HepG2 (cell line): ENCODE measurements around the gene ZNF556. TPM values are rescaled to one million over a fixed set of nuclear protein-coding genes. Genes with fewer than 3 reads are reported as not detected.
A peak's percentile ranks its signal among the peaks of the same experiment; 100 is the strongest.
"Not testable (repeated sequence)": the region's sequence is repeated elsewhere in the genome, so short reads cannot be mapped to it uniquely, and the experiment has no call there.

Experiments
- ATAC-seq: fragments of 200-7000 bp; cut with Tn5 transposase; 3 replicates; pipeline ENCODE4 v1.9.1; 2020; ENCODE audit warnings: mild to moderate bottlenecking, moderate library complexity
- BruUV-seq: library from RNA; stranded (reverse); fragments of 400-500 nt; replicated peaks from 2 replicates; lab custom pipeline; 2021; lab: Mats Ljungman, UMichigan
- CTCF ChIA-PET: fragments of 300-600 bp; formaldehyde crosslinking; extraction: SDS; loops from one replicate; lab custom pipeline; 2021; ENCODE audit warnings: low total read pairs, inconsistent platforms, low intra/inter-chr PET ratio; lab: Yijun Ruan, JAX
- POLR2A ChIA-PET: fragments of 350-600 bp; sonication (Branson Sonifier 250); formaldehyde crosslinking; loops from one replicate; lab custom pipeline; 2020; ENCODE audit warnings: antibody characterized with exemption, inconsistent platforms; lab: Yijun Ruan, JAX
- DNase-seq: peaks from one replicate; pipeline ENCODE4 v3.0.0-alpha.2; 2015; ENCODE audit warnings: low spot score
- FAIRE-seq: peaks from 3 replicates; lab custom pipeline; 2011; peaks lifted over from hg19 to GRCh38; lab: Jason Lieb, UNC
- H2AFZ ChIP-seq: one replicate; pipeline ENCODE4 v1.6.1; 2011; ENCODE audit warnings: low read length, inconsistent platforms
- H3K27ac ChIP-seq: fragments of 300-600 bp; 3 replicates; pipeline ENCODE4 v1.8.0; 2011; ENCODE audit warnings: mixed run types, mild to moderate bottlenecking, mixed read lengths, low read length, inconsistent platforms; ENCODE audit not compliant: insufficient read depth; ENCODE audit errors: extremely low read length
- H3K27me3 ChIP-seq, 2 experiments: fragments of 200-600 bp in 1 of 2; 2 replicates in 1 of 2; 3 replicates in 1 of 2; pipeline versions ENCODE4 v1.6.0 to v1.8.0; 2011; ENCODE audit warnings: low read length in 2 of 2, mild to moderate bottlenecking in 2 of 2, moderate library complexity in 2 of 2, inconsistent platforms in 1 of 2; ENCODE audit not compliant: insufficient read depth in 2 of 2, control insufficient read depth in 1 of 2
- H3K36me3 ChIP-seq, 2 experiments: fragments of 200-600 bp in 1 of 2; replicated peaks in 1 of 2; 2 replicates in 1 of 2; 3 replicates in 1 of 2; pipeline versions ENCODE4 v1.5.1 to v1.8.0; 2011; ENCODE audit warnings: low read length in 2 of 2, inconsistent platforms in 1 of 2; ENCODE audit not compliant: insufficient read depth in 2 of 2, control insufficient read depth in 1 of 2
- H3K4me1 ChIP-seq: 2 replicates; pipeline ENCODE4 v1.5.1; 2012; ENCODE audit warnings: low read length, inconsistent platforms; ENCODE audit not compliant: insufficient read depth
- H3K4me2 ChIP-seq: 2 replicates; pipeline ENCODE4 v1.6.0; 2011; ENCODE audit warnings: low read depth, low read length, inconsistent platforms
- H3K4me3 ChIP-seq, 3 experiments: fragments of 200-600 bp in 1 of 3; sonication (generic), shearing (Covaris generic) in 1 of 3; replicated peaks in 1 of 3; 2 replicates each; pipeline ENCODE4 v1.5.1; 2011 to 2016; ENCODE audit warnings: low read length in 3 of 3, inconsistent platforms in 2 of 3, low read depth in 2 of 3, mild to moderate bottlenecking in 2 of 3, control low read depth in 1 of 3, mixed read lengths in 1 of 3; ENCODE audit not compliant: insufficient read depth in 1 of 3
- H3K79me2 ChIP-seq: one replicate; pipeline ENCODE4 v1.6.1; 2011; ENCODE audit warnings: low read length, inconsistent platforms; ENCODE audit not compliant: insufficient read depth
- H3K9ac ChIP-seq: 2 replicates; pipeline ENCODE4 v1.6.0; 2011; ENCODE audit warnings: mild to moderate bottlenecking, low read depth, low read length, inconsistent platforms; ENCODE audit not compliant: insufficient read depth
- H3K9me3 ChIP-seq: 2 replicates; pipeline ENCODE4 v1.5.1; 2012; ENCODE audit warnings: mild to moderate bottlenecking, low read length
- H4K20me1 ChIP-seq: 2 replicates; pipeline ENCODE4 v1.6.0; 2011; ENCODE audit warnings: inconsistent platforms, mild to moderate bottlenecking, low read length, moderate library complexity; ENCODE audit not compliant: insufficient read depth
- CEBPB ChIP-seq: IDR thresholded peaks from 2 replicates; pipeline ENCODE4 v1.6.1; 2011; ENCODE audit warnings: low read depth, low read length, improper control_type of control experiment, borderline replicate concordance
- CEBPG ChIP-seq: IDR thresholded peaks from 2 replicates; pipeline ENCODE4 v1.6.1; 2016
- CREM ChIP-seq, 2 experiments: sonication (generic) in 1 of 2; formaldehyde crosslinking in 1 of 2; IDR thresholded peaks; 2 replicates each; pipeline versions ENCODE4 v1.4.0 to v1.6.1; 2016 to 2020; ENCODE audit warnings: antibody characterized with exemption in 1 of 2, mild to moderate bottlenecking in 1 of 2, missing genetic modification reagents in 1 of 2
- KDM5A ChIP-seq: fragments of 200-600 bp; sonication (generic); IDR thresholded peaks from 2 replicates; pipeline ENCODE4 v1.7.0; 2018; ENCODE audit warnings: antibody characterized with exemption, mild to moderate bottlenecking, low read length, borderline replicate concordance
- NPAS2 ChIP-seq: sonication (generic); formaldehyde crosslinking; IDR thresholded peaks from 2 replicates; pipeline ENCODE4 v1.8.0; 2022; ENCODE audit warnings: mild to moderate bottlenecking, missing genetic modification reagents, borderline replicate concordance
- PBX3 ChIP-seq: sonication (generic); formaldehyde crosslinking; IDR thresholded peaks from 2 replicates; pipeline ENCODE4 v1.8.1; 2023; ENCODE audit warnings: missing genetic modification reagents, inconsistent platforms, borderline replicate concordance
- SUZ12 ChIP-seq: fragments of 150-350 bp; IDR thresholded peaks from 2 replicates; pipeline ENCODE4 v1.6.1; 2014; ENCODE audit warnings: low read depth, low read length
- ZIK1 ChIP-seq: sonication (generic); formaldehyde crosslinking; IDR thresholded peaks from 2 replicates; pipeline ENCODE4 v1.5.0; 2020; ENCODE audit warnings: mild to moderate bottlenecking, low read depth, missing genetic modification reagents, borderline replicate concordance
- ZNF121 ChIP-seq: sonication (generic); formaldehyde crosslinking; IDR thresholded peaks from 2 replicates; pipeline ENCODE4 v1.5.0; 2020; ENCODE audit warnings: mild to moderate bottlenecking, missing genetic modification reagents
- ZNF3 ChIP-seq: IDR thresholded peaks from 2 replicates; pipeline ENCODE4 v1.7.0; 2017; ENCODE audit warnings: inconsistent platforms
- ZNF557 ChIP-seq: sonication (generic); formaldehyde crosslinking; IDR thresholded peaks from 2 replicates; pipeline ENCODE4 v1.4.0; 2020; ENCODE audit warnings: missing genetic modification reagents
- ZNF770 ChIP-seq: sonication (generic); formaldehyde crosslinking; IDR thresholded peaks from 2 replicates; pipeline ENCODE4 v1.5.0; 2020; ENCODE audit warnings: mild to moderate bottlenecking, missing genetic modification reagents
- ZZZ3 ChIP-seq: sonication (generic); formaldehyde crosslinking; IDR thresholded peaks from 2 replicates; pipeline ENCODE4 v1.4.0; 2020; ENCODE audit warnings: missing genetic modification reagents, mild to moderate bottlenecking, borderline replicate concordance
- WGBS: methylation state at CpG from one replicate; pipeline ENCODE4 v1.1.6; 2017; ENCODE audit warnings: low lambda C conversion rate; 5-methylcytosine and 5-hydroxymethylcytosine counted together
- in situ Hi-C: cut with HindIII; loops from 2 replicates; pipeline ENCODE4 v1.10.0; 2017; ENCODE audit warnings: low pct_unique_long_range_greater_than_20kb; ENCODE audit not compliant: extremely low pct_ligation_motif_present
- intact Hi-C: fragments of 100-400 bp; cut with micrococcal nuclease; formaldehyde crosslinking; loops from one replicate; pipeline ENCODE4 v1.10.0; 2022; ENCODE audit not compliant: unreplicated experiment
- polyA plus RNA-seq, 8 experiments: library from polyadenylated mRNA; depleted of rRNA in 3 of 8; stranded (reverse) in 7 of 8; unstranded in 1 of 8; fragments of >200 nt; fragmentation: Illumina TruSeq in 4 of 8; extraction: Trizol in 4 of 8; gene quantifications; 2 replicates each; pipeline versions ENCODE4 v1.2.1 to v1.2.3, GENCODE V29; 2011 to 2016; ENCODE audit warnings: low read depth in 4 of 8, missing spikeins in 1 of 8, mixed read lengths in 1 of 8; ENCODE audit not compliant: insufficient read depth in 1 of 8
- total RNA-seq, 5 experiments: library from RNA; depleted of rRNA; stranded (reverse); fragments of >200 nt; fragmentation: Illumina TruSeq; extraction: Trizol; gene quantifications; 2 replicates each; pipeline ENCODE4 v1.2.3, GENCODE V29; 2016; ENCODE audit warnings: low read depth in 1 of 5

The ZNF556 gene
- total and polyA plus RNA-seq, 2 of the 13 experiments (the other 11 are each of a cell fraction or from before 2014, with no cell fraction given) = 4.2 to 28.6 TPM

DNA sequence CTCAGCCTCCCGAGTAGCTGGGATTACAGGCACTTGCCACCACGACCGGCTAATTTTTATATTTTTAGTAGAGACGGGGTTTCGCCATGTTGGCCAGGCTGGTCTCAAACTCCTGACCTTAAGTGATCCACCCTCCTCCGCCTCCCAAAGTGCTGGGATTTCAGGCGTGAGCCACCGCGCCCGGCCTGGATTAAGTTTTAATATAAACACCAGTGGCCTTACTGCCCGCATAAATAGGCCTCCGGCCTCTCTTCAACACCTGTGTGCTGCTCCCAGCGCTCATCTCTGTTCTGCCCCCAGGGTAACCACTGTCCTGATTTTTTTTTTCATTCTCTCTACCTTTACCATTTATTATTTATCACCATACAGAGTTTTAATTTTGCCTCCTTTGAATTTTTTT, 36.2 kb downstream of the ZNF556 start:
- Histone ChIP-seq H3K4me1 (peaks cover 45% of the 10 kb centered on the region), H3K79me2 (peaks cover 63% of the 10 kb centered on the region), H3K27ac (peak overlapping the region; percentile 88), H4K20me1 (peaks cover 23% of the 10 kb centered on the region)
- FAIRE-seq, H3K9me3 ChIP-seq, ATAC-seq, H3K4me3 ChIP-seq, CTCF ChIA-PET, H2AFZ ChIP-seq, in situ Hi-C loops, H3K9ac ChIP-seq, H3K27me3 ChIP-seq, intact Hi-C loops, DNase-seq, H3K4me2 ChIP-seq, H3K36me3 ChIP-seq, BruUV-seq: not testable (repeated sequence)
- POLR2A ChIA-PET = interaction anchor here (1.4 kb wide), 1 partner anchor 9 kb away, joined by 4 read pairs; no protein-coding TSS in a partner anchor
- WGBS = 93% methylated on average over 13 of the region's 13 CpGs

DNA sequence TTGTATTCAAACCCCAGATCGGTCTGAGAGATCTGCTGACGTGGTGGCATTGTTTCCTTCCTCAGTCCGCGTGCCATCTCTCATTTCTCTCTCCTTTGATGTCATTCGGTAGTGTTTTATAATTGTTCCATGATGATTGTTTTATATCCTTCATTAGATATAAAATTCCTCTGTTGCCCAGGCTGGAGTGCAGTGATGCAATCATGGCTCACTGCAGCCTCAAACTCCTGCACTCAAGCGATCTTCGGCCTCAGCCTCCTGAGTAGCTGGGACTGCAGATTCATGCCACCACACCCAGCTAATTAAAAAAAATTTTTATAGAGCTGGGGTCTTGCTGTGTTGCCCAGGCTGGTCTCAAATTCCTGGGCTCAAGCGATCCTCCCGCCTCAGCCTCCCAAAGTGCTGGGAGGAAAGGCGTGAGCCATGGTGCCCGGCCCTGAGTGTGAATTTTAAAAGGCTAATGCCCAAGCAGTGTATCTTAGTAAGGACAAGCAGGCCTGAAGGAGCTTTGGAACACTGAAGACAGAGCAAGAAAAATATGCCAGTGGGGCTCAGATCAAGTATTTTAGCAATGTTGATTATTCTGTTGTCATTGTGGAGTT, 38.9 kb downstream of the ZNF556 start:
- peaks cover 45% of the 10 kb centered on the region for H3K4me1 ChIP-seq
- H3K4me2 ChIP-seq = no peak overlapping the region
- no peaks in the 10 kb centered on the region for H3K27me3 ChIP-seq
- peaks cover 82% of the 10 kb centered on the region for H3K79me2 ChIP-seq
- CTCF ChIA-PET = no interaction called here
- no peak overlapping the region for H3K4me3 ChIP-seq
- POLR2A ChIA-PET = no interaction called here
- no peaks in the 10 kb centered on the region for H3K9me3 ChIP-seq
- peaks cover 0 to 2% of the 10 kb centered on the region in 2 experiments; a peak in 2 of 5 replicates for H3K36me3 ChIP-seq
- no peak overlapping the region for H3K27ac ChIP-seq
- in situ Hi-C loops (no loop called here), intact Hi-C loops (no loop called here)
- no peak overlapping the region for H3K9ac ChIP-seq
- ATAC-seq (no peak), DNase-seq (no peak), FAIRE-seq (no peak)
- no peak overlapping the region for H2AFZ ChIP-seq
- H4K20me1 ChIP-seq = peaks cover 23% of the 10 kb centered on the region
- BruUV-seq = no TSS peak
- 93% methylated on average over 11 of the region's 11 CpGs for WGBS
- TF ChIP-seq ZNF557 (CRISPR knock-in tag) = no peak
- TF ChIP-seq KDM5A = no peak
- TF ChIP-seq ZNF3 = no peak
- no peak for TF ChIP-seq CREM (IDR thresholded peaks at IDR 0.05)
- TF ChIP-seq CREM (CRISPR knock-in tag; IDR thresholded peaks at IDR 0.05) = no peak
- TF ChIP-seq ZIK1 = no peak
- no peak for TF ChIP-seq NPAS2 (CRISPR knock-in tag)
- TF ChIP-seq ZNF770 (CRISPR knock-in tag) = peak; percentile 34; the same call in 1 of the 2 replicates
- no peak for TF ChIP-seq SUZ12
- 0 out of 2 replicates have a peak, but pooled peaks have one; percentile 20 for TF ChIP-seq CEBPB
- TF ChIP-seq PBX3 (CRISPR knock-in tag) = no peak
- no peak for TF ChIP-seq ZZZ3
- TF ChIP-seq ZNF121 (CRISPR knock-in tag) = peak; percentile 72
- TF ChIP-seq CEBPG = peak; percentile 36; the same call in 1 of the 2 replicates
